Measurements from ENCODE around the gene ATP6V1C2.

The ATP6V1C2 gene

GRCh38 chr2:10750610-10751009, 29.2 kb downstream of the ATP6V1C2 start:
- Mint-ChIP-seq H3K4me3 (no peak overlapping the region), H3K9me3 (no peaks in the 10 kb centered on the region), H3K36me3 (no peaks in the 10 kb centered on the region), H3K27ac (no peak overlapping the region), H3K27me3 (peaks cover 13% of the 10 kb centered on the region), H3K4me1 (peaks cover 2% of the 10 kb centered on the region)
- CTCF ChIA-PET = no interaction called here
- no peak for DNase-seq

- no peaks in the 10 kb centered on the region for H3K4me1 Mint-ChIP-seq
- H3K36me3 Mint-ChIP-seq = no peaks in the 10 kb centered on the region
- H3K4me3 Mint-ChIP-seq = no peak overlapping the region
- DNase-seq = no peak
- H3K27me3 Mint-ChIP-seq = peaks cover 13% of the 10 kb centered on the region
- CTCF ChIA-PET = no interaction called here
- no peaks in the 10 kb centered on the region for H3K9me3 Mint-ChIP-seq
- no peak overlapping the region for H3K27ac Mint-ChIP-seq
These were observed 30.8 kb downstream of the ATP6V1C2 start for GRCh38 chr2:10752236-10752635.

- DNase-seq = no peak
- CTCF ChIA-PET = no interaction called here
- H3K27me3 Mint-ChIP-seq = peaks cover 13% of the 10 kb centered on the region
- no peaks in the 10 kb centered on the region for H3K36me3 Mint-ChIP-seq
- H3K4me3 Mint-ChIP-seq = no peak overlapping the region
- no peaks in the 10 kb centered on the region for H3K9me3 Mint-ChIP-seq
- H3K4me1 Mint-ChIP-seq = no peaks in the 10 kb centered on the region
- no peak overlapping the region for H3K27ac Mint-ChIP-seq
These were observed 31.7 kb downstream of the ATP6V1C2 start for GRCh38 chr2:10753156-10753555.

GRCh38 chr2:10753876-10754275, 32.4 kb downstream of the ATP6V1C2 start:
- CTCF ChIA-PET = no interaction called here
- no peak for DNase-seq
- peaks cover 9% of the 10 kb centered on the region for H3K27me3 Mint-ChIP-seq
- no peaks in the 10 kb centered on the region for H3K4me1 Mint-ChIP-seq
- H3K36me3 Mint-ChIP-seq = no peaks in the 10 kb centered on the region
- no peak overlapping the region for H3K4me3 Mint-ChIP-seq
- H3K27ac Mint-ChIP-seq = no peak overlapping the region
- no peaks in the 10 kb centered on the region for H3K9me3 Mint-ChIP-seq

- no peaks in the 10 kb centered on the region for H3K4me1 Mint-ChIP-seq
- H3K9me3 Mint-ChIP-seq = no peaks in the 10 kb centered on the region
- peaks cover 9% of the 10 kb centered on the region for H3K27me3 Mint-ChIP-seq
- no peak for DNase-seq
- H3K4me3 Mint-ChIP-seq = no peak overlapping the region
- CTCF ChIA-PET = no interaction called here
- no peaks in the 10 kb centered on the region for H3K36me3 Mint-ChIP-seq
- H3K27ac Mint-ChIP-seq = no peak overlapping the region
These were observed 34.2 kb downstream of the ATP6V1C2 start for GRCh38 chr2:10755621-10756020.

GRCh38 chr2:10757814-10758286, 36.4 kb downstream of the ATP6V1C2 start:
- H3K4me3 Mint-ChIP-seq = no peak overlapping the region
- H3K36me3 Mint-ChIP-seq = no peaks in the 10 kb centered on the region
- no peaks in the 10 kb centered on the region for H3K9me3 Mint-ChIP-seq
- H3K27ac Mint-ChIP-seq = no peak overlapping the region
- H3K27me3 Mint-ChIP-seq = peaks cover 8% of the 10 kb centered on the region
- no peak for DNase-seq
- no peaks in the 10 kb centered on the region for H3K4me1 Mint-ChIP-seq
- CTCF ChIA-PET = no interaction called here

GRCh38 chr2:10759151-10759714, 37.8 kb downstream of the ATP6V1C2 start:
- CTCF ChIA-PET = no interaction called here
- Mint-ChIP-seq H3K36me3 (no peaks in the 10 kb centered on the region), H3K9me3 (no peaks in the 10 kb centered on the region), H3K27ac (no peak overlapping the region), H3K27me3 (peaks cover 8% of the 10 kb centered on the region), H3K4me1 (no peaks in the 10 kb centered on the region), H3K4me3 (no peak overlapping the region)
- no peak for DNase-seq

GRCh38 chr2:10760794-10761504, 39.5 kb downstream of the ATP6V1C2 start:
- H3K4me1 Mint-ChIP-seq = no peaks in the 10 kb centered on the region
- no peaks in the 10 kb centered on the region for H3K9me3 Mint-ChIP-seq
- peaks cover 16% of the 10 kb centered on the region for H3K27me3 Mint-ChIP-seq
- no peak overlapping the region for H3K27ac Mint-ChIP-seq
- H3K4me3 Mint-ChIP-seq = no peak overlapping the region
- CTCF ChIA-PET = no interaction called here
- DNase-seq = no peak
- H3K36me3 Mint-ChIP-seq = no peaks in the 10 kb centered on the region

GRCh38 chr2:10761591-10761990, 40.2 kb downstream of the ATP6V1C2 start:
- Mint-ChIP-seq H3K4me3 (no peak overlapping the region), H3K9me3 (no peaks in the 10 kb centered on the region), H3K27me3 (peaks cover 16% of the 10 kb centered on the region), H3K27ac (no peak overlapping the region), H3K36me3 (no peaks in the 10 kb centered on the region), H3K4me1 (no peaks in the 10 kb centered on the region)
- DNase-seq = no peak
- CTCF ChIA-PET = no interaction called here

GRCh38 chr2:10762651-10763460, 41.4 kb downstream of the ATP6V1C2 start:
- CTCF ChIA-PET = no interaction called here
- no peak for DNase-seq
- Mint-ChIP-seq H3K36me3 (no peaks in the 10 kb centered on the region), H3K9me3 (no peaks in the 10 kb centered on the region), H3K4me3 (no peak overlapping the region), H3K27ac (no peak overlapping the region), H3K27me3 (peaks cover 16% of the 10 kb centered on the region), H3K4me1 (no peaks in the 10 kb centered on the region)

- Mint-ChIP-seq H3K4me3 (no peak overlapping the region), H3K36me3 (no peaks in the 10 kb centered on the region), H3K27me3 (peaks cover 16% of the 10 kb centered on the region), H3K4me1 (no peaks in the 10 kb centered on the region), H3K9me3 (no peaks in the 10 kb centered on the region), H3K27ac (no peak overlapping the region)
- DNase-seq = no peak
- CTCF ChIA-PET = no interaction called here
These were observed 42.0 kb downstream of the ATP6V1C2 start for GRCh38 chr2:10763461-10763800.

- Mint-ChIP-seq H3K4me1 (no peaks in the 10 kb centered on the region), H3K27me3 (peaks cover 16% of the 10 kb centered on the region), H3K36me3 (no peaks in the 10 kb centered on the region), H3K4me3 (no peak overlapping the region), H3K9me3 (no peaks in the 10 kb centered on the region), H3K27ac (no peak overlapping the region)
- DNase-seq = no peak
- CTCF ChIA-PET = no interaction called here
These were observed 42.8 kb downstream of the ATP6V1C2 start for GRCh38 chr2:10764096-10764785.

- H3K4me1 Mint-ChIP-seq = no peaks in the 10 kb centered on the region
- peaks cover 16% of the 10 kb centered on the region for H3K27me3 Mint-ChIP-seq
- CTCF ChIA-PET = no interaction called here
- H3K36me3 Mint-ChIP-seq = no peaks in the 10 kb centered on the region
- H3K9me3 Mint-ChIP-seq = no peaks in the 10 kb centered on the region
- no peak overlapping the region for H3K4me3 Mint-ChIP-seq
- no peak for DNase-seq
- no peak overlapping the region for H3K27ac Mint-ChIP-seq
These were observed 43.5 kb downstream of the ATP6V1C2 start for GRCh38 chr2:10764896-10765295.

GRCh38 chr2:10765461-10765860, 44.0 kb downstream of the ATP6V1C2 start:
- CTCF ChIA-PET = no interaction called here
- H3K27ac Mint-ChIP-seq = no peak overlapping the region
- no peak for DNase-seq
- H3K36me3 Mint-ChIP-seq = no peaks in the 10 kb centered on the region
- H3K4me1 Mint-ChIP-seq = no peaks in the 10 kb centered on the region
- peaks cover 16% of the 10 kb centered on the region for H3K27me3 Mint-ChIP-seq
- H3K9me3 Mint-ChIP-seq = no peaks in the 10 kb centered on the region
- no peak overlapping the region for H3K4me3 Mint-ChIP-seq
